HG03469 (cell line): Measurements from ENCODE around the gene SPATA24.
"Not testable (repeated sequence)": the region's sequence is repeated elsewhere in the genome, so short reads cannot be mapped to it uniquely, and the experiment has no call there.

ENCODE experiments used
- ATAC-seq: cut with Tn5 transposase; IDR thresholded peaks from one replicate; pipeline ENCODE4 v1.9.1; 2021; ENCODE audit warnings: mild to moderate bottlenecking, moderate library complexity, moderate number of reproducible peaks; ENCODE audit not compliant: unreplicated experiment

Gene SPATA24

GRCh38 chr5:139403787-139404483 is at the start of gene SPATA24:
Gene SPATA24 (minus strand): TSS chr5:139404089. CDS start chr5:139404060, 29 bp downstream.
- ATAC-seq, result peak; percentile 63

GRCh38 chr5:139451878-139452660 is 48.2 kb upstream of the SPATA24 start:
- ATAC-seq, result no peak

- ATAC-seq, result no peak
Measured at GRCh38 chr5:139451176-139451575, 47.3 kb upstream of the SPATA24 start.

GRCh38 chr5:139446956-139447779 is 43.3 kb upstream of the SPATA24 start:
- no peak for ATAC-seq

DNA sequence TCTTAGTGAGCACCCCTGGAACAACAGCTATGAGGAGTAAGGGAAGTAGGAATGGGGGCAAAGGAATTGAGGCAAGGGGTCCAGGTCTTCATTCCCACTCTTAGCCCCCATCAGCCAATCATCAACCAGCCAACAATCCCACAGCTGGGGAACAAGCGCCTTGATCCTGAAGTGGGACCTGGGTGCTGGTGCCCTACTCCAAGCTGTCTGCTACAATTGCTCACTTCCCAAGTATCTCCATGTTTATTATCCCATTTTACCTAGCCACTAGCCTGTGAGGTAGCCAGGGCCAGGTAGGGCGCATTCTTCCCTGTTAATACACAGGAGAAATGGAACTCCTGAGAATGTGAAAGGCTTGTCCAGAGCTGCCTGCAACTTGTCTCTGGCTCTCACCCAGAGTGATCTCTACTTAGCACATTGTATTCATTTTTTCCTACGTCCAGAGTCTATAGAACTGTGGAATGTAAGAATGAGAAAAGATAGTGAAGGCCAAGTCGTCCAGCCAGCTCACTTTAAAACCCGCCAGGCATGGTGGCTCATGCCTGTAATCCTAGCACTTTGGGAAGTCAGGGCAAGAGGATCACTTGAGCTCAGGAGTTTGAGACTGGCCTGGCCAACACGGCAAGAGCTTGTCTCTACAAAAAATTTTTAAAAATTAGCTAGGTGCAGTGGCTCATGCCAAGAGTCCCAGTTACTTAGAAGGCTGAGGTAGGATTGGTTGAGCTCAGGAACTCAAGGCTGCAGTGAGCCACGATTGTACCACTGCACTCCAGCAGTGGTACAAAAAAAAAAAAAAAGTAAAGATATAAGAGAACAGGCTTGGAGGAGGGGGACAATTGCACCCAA is 41.7 kb upstream of the SPATA24 start:
- ATAC-seq, result no peak

DNA sequence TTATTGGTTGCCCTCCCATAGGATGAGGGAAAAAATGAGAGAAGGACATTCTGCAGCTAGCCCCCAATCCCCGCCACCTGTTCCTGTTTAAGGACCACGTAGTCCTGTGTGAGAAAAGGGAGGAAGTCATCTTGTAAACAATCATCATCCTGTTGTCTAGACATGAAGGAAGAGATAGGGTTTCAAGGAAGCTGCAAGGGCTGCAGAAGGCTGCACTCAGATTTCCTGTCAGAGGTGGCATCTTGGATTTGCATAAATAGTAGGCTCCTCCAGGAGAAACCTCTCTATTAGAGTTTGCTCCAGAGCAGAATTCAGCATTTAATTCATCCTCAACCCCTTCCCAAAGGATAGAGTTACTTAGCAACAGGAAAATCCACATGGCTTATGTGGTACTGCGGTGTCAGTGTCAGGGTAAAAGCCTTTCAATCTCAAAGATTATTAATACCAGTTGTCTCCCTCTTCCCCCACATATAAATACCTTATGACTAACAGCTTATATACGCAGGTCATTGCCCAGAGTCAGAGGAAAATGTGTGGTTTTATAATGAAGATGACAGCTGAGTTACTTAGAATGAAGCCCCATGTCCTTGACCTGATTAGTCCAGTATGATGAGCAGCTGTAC is 40.1 kb upstream of the SPATA24 start:
- no peak for ATAC-seq

- ATAC-seq, result not testable (repeated sequence)
Measured at GRCh38 chr5:139440416-139440815, 36.5 kb upstream of the SPATA24 start.

DNA sequence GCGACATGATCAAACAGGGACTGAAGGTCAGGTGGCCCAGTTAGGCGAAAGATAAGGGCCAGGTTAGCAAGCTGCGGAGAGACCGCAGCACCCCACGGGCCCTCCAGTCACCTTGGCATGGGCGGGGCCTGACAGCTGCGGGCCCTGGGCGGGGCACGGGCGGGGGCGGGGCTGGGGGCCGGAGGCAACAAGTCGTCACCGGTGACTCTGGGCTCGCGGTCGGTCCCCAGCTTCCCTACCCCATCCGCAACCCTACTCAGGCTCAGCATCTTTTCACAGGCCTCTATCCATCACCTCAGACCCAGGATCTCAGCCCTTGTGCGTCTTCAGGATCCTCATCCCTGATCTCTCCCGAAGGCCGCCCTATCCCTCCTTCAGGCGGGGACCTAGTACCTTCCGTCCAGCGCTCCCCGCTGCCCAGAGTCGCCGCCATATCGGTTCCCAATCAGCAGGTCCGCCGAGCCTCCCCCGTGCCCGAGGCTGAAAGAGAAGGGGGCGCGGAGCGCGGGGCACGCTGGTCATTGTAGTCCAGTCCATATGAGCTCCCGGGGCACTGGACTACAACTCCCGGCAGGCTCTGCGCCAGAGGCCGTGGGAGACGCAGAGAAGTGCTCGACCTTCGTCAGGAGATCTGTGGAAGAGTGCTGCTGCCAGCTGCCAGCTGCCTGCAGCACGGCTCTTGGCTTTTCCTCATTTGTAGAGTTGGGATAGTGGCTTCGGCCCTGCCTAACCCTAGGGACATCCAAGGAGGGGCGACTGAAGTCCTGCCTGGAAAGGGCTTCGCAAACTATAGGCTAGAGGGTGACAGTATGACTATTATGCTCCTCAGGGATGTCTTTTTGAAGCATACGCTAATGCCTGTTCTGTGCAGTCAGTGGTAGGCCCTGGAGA is 35.4 kb upstream of the SPATA24 start, which contains the start of gene DNAJC18:
TSS of gene DNAJC18 (minus strand) at position 513 of the 891 bp plus-strand sequence. CDS start at position 433, 80 bp downstream.
- peak; percentile 80 for ATAC-seq

DNA sequence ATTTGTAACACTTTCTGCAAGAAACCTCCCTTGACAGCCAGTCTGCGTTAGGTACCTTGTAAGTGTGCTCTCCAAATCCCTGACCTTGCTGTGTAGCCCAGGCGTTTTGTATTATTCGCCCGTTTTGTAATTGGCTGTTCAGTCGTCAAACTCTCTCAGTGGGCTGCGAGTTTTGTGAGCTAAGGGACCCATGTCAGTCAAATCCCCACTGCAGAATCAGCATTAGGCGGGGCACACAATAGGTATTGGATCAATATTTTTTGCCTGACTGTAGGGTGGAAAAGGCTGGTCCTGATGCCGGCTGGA is 34.8 kb upstream of the SPATA24 start:
- ATAC-seq, result no peak

GRCh38 chr5:139435676-139436075 is 31.8 kb upstream of the SPATA24 start:
- no peak for ATAC-seq

GRCh38 chr5:139431706-139432105 is 27.8 kb upstream of the SPATA24 start:
- ATAC-seq, result no peak

DNA sequence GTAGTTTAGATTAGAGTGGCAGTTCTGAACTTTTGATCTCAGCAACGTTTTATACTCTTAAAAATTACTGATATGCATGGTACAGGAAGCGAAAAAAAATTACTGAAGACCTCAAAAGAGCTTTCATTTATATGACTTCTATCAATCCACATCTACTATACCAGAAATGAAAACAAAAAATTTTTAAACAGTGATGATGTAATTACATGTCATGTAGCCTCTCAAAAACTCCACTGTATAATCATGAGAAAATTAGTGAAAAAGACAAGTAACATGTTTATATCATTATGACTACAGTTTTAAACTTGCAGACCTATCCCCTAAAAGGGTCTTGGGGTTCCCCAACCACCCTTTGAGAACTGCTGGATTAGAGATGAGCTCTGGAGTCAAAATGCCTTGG is 26.1 kb upstream of the SPATA24 start:
- ATAC-seq, result no peak

DNA sequence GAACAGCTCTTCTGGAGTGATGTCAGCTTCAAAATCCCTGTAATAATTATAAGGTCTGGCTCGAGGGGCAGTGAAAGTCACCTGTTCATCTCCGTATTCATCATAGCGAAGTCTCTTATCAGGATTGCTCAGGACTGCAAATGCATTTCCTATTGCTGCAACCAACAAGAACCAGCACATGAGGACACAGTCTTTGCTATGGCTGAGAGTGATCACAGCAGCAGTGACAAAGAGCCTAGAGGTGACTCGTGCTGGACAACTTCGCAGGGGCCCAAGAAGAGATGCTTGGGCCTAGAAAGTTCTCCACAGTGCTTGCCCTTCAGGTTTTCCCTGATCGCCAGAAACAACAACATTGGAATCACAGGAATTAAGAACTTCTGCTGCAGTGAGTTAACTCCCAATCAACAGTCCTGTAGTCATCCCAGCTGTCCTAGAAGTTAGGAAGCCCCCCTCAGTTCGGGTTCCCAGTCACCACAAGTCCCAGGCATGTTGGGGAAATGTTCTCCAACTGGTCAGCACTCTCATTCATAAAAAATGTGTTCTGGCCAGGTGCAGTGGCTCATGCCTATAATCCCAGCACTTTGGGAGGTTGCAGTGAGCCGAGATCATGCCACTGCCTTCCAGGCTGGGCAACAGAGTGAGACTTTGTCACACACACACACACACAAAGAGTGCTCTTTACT is 22.5 kb upstream of the SPATA24 start:
- no peak for ATAC-seq

DNA sequence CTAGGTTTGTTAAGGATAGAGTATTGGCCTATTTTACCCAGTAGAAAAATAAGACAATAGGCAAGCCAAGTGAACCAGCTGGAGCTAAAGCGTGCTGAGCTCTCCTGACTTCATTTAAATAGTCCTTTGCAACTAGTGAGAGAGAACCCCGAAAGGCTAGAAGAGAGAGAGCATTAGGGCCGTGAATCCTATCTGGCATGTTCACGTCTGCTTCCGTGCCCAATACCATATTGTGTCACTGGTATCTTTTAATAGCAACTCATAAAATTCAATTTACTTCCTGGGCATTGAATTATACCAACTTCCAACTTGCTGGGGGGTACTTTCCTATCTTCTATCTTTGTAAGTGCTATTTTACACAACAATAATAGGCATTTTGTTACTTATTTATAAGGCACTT is 21.6 kb upstream of the SPATA24 start:
- no peak for ATAC-seq

DNA sequence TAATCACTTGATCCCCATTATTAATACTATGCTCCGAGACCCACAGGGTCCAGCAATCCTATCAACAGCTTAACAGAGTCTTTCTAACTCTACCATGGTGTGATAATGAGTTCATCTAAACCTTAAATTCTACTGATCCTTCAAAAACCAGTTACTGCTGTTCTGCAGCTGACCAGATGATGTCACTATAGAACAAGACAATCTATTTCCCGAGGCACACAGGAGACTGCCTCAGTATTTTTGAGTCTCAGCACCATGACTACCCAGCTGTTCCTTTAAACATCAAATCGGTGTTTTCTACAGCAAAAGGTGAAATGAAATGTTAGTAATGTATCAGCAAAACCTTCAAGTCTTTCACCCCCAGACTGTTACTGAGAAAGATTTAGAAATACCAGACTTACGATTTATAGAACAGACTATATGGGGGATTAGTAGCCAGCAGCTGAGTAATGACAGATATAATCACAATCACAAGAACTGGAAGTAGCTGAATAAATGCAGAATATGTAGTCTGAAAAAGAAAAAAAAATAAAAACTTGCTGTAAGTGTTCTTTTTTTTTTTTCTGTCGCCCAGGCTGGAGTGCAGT is 18.5 kb upstream of the SPATA24 start:
- no peak for ATAC-seq

- ATAC-seq, result no peak
Measured at GRCh38 chr5:139419226-139420192, 15.6 kb upstream of the SPATA24 start.

DNA sequence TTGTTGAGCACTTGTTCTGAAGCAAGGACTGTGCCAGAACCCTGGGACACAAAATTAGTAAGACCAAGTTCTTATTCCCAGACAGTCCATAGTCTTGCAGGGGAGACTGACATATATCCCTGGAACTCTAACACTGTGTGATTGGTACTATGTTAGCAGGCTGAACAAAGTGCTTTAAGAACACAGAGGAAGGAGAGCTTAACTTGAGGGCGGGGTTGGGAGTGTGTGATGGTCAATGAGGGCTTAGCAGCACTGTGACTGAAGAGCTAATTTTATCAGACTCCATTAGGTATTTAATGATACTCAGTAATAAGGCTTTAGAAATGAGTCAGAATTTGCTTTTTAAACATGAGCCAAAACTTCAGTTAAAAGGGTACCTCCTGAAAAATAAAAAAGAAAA is 14.9 kb upstream of the SPATA24 start:
- ATAC-seq, result no peak
